Cardiac muscle cell (in vitro differentiated cells and primary cell): ENCODE results near the gene CYP46A1. TPM values are rescaled to one million over a fixed set of nuclear protein-coding genes. Genes with fewer than 3 reads are reported as not detected.

Source experiments
- DNase-seq, 2 donors: peaks; one replicate each; pipeline versions ENCODE4 v3.0.0 to v3.0.0-alpha.2; 2010 to 2017; ENCODE audit warnings: low read depth in 1 of 2, low spot score in 1 of 2
- H3K27ac ChIP-seq: fragments of 200-600 bp; sonication (generic); 2 replicates; pipeline ENCODE4 v1.5.1; 2016
- H3K27me3 ChIP-seq: fragments of 200-600 bp; sonication (generic); 2 replicates; pipeline ENCODE4 v1.6.0; 2016; ENCODE audit warnings: control low read depth
- H3K36me3 ChIP-seq: fragments of 200-600 bp; sonication (generic); 2 replicates; pipeline ENCODE4 v1.5.1; 2016; ENCODE audit warnings: control low read depth
- H3K4me1 ChIP-seq: fragments of 200-600 bp; sonication (generic); 2 replicates; pipeline ENCODE4 v1.8.1; 2017; ENCODE audit warnings: low read depth, mild to moderate bottlenecking, mixed run types
- H3K4me3 ChIP-seq: fragments of 200-600 bp; sonication (generic); 2 replicates; pipeline ENCODE4 v1.5.1; 2016; ENCODE audit warnings: mild to moderate bottlenecking
- H3K9me3 ChIP-seq: fragments of 200-600 bp; sonication (generic); 2 replicates; pipeline ENCODE4 v1.5.1; 2017; ENCODE audit warnings: low read depth, mild to moderate bottlenecking, control low read depth
- polyA plus RNA-seq: library from polyadenylated mRNA; unstranded; fragments of >200 nt; fragmentation: Nextera tagmentation; extraction: Ambion mirVana; gene quantifications from 2 replicates; pipeline ENCODE4 v1.2.1, GENCODE V29; 2016
- total RNA-seq: library from RNA; depleted of rRNA; stranded (reverse); fragments of >200 nt; gene quantifications from 2 replicates; pipeline ENCODE4 v1.2.3, GENCODE V29; 2016
- TF ChIP-seq, protein P1 (sequence below): IDR thresholded peaks from 2 replicates; pipeline ENCODE4 v1.5.1; 2012; ENCODE audit warnings: low read depth, mild to moderate bottlenecking, low read length

Gene CYP46A1
- total and polyA plus RNA-seq, 2 experiments from 2014 or later: 11.1 to 15.0 TPM

DNA sequence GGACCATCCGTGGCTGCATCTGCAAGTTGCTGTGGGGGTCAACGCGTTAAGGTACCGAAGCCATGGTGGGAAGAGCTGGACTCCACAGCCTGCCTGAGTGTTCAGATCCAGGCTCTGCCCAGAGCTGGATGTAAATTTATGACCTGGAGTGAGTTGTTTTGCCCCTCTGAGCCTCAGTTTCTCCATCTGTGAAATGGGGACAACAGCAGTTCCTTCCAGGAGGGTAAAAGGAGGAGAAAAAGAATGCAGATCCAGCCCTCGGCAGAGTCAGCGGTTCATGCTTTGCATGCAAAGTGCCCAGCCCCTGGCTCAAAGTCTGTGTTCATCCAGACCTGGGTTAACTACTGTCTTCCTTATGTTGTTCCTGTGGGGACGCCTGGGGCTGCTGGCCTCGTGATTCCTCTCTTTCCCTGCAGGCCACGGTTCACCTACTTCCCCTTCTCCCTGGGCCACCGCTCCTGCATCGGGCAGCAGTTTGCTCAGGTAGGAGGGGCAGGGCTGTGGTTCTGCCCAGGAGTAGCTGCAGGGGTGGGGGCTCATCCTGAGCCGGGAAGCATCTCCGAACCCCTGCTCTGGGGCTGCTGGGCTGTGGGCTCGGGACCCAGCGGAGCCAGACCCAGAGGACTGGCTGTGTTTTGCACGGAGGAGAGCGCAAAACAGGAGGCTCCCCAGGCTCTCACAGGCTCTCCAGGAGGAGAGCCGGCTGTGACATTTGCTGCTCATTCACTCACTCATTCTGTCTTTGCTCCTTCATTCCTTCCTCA is 41.9 kb downstream of the CYP46A1 start:
- Histone ChIP-seq H3K36me3 (no peaks in the 10 kb centered on the region), H3K9me3 (no peaks in the 10 kb centered on the region), H3K4me3 (no peak overlapping the region), H3K4me1 (peaks cover 3% of the 10 kb centered on the region), H3K27ac (no peak overlapping the region), H3K27me3 (no peaks in the 10 kb centered on the region)
- no peak for DNase-seq
- TF ChIP-seq, protein P1, sequence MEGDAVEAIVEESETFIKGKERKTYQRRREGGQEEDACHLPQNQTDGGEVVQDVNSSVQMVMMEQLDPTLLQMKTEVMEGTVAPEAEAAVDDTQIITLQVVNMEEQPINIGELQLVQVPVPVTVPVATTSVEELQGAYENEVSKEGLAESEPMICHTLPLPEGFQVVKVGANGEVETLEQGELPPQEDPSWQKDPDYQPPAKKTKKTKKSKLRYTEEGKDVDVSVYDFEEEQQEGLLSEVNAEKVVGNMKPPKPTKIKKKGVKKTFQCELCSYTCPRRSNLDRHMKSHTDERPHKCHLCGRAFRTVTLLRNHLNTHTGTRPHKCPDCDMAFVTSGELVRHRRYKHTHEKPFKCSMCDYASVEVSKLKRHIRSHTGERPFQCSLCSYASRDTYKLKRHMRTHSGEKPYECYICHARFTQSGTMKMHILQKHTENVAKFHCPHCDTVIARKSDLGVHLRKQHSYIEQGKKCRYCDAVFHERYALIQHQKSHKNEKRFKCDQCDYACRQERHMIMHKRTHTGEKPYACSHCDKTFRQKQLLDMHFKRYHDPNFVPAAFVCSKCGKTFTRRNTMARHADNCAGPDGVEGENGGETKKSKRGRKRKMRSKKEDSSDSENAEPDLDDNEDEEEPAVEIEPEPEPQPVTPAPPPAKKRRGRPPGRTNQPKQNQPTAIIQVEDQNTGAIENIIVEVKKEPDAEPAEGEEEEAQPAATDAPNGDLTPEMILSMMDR: no peak

- TF ChIP-seq, protein P1: no peak
- H3K4me1 ChIP-seq: peaks cover 6% of the 10 kb centered on the region
- H3K27ac ChIP-seq: no peak overlapping the region
- DNase-seq: no peak
- no peaks in the 10 kb centered on the region for H3K36me3 ChIP-seq
- H3K27me3 ChIP-seq: no peaks in the 10 kb centered on the region
- no peak overlapping the region for H3K4me3 ChIP-seq
- no peaks in the 10 kb centered on the region for H3K9me3 ChIP-seq
Measured at GRCh38 chr14:99726538-99727095, 42.5 kb downstream of the CYP46A1 start.

- Histone ChIP-seq H3K4me1 (peaks cover 6% of the 10 kb centered on the region), H3K9me3 (no peaks in the 10 kb centered on the region), H3K27ac (no peak overlapping the region), H3K4me3 (no peak overlapping the region), H3K36me3 (no peaks in the 10 kb centered on the region), H3K27me3 (peaks cover 5% of the 10 kb centered on the region)
- no peak for DNase-seq
- TF ChIP-seq, protein P1: no peak
Measured at GRCh38 chr14:99727096-99727870, 43.2 kb downstream of the CYP46A1 start.

DNA sequence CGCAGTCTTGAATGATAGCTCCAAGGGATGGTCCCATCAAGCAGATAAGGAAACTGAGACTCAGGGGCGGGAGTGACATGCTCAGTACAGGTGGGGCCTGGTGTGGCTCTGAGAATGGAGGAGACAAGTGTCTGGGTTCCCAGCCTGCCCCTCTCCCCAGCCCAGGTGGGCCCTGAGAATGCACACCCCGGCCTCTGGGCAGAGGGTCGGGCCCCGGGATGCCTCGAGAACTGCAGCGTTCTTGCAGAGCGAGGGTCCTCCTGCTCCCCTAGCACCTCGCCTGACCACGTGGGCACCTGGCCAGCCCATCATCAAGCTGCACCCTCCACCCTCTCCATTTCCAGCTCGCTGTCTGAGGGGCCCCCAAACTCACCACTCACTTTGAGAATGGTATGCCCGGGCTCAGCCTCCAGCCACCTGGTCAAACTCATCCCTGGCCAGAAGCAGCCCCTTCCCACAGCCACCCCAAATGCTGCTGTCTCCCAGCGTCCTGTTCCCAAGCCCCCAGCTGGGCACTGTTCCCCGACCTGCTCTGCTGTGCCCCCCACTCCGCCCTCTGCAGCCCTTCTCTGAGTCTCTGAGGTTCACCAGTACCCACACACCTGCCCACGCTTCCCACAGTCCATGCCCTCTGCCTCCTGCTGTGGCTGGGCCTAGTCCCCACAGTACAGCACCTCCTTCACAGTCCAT is 44.3 kb downstream of the CYP46A1 start:
- DNase-seq: no peak
- H3K27ac ChIP-seq: no peak overlapping the region
- TF ChIP-seq, protein P1: no peak
- peaks cover 5% of the 10 kb centered on the region for H3K27me3 ChIP-seq
- peaks cover 6% of the 10 kb centered on the region for H3K4me1 ChIP-seq
- no peak overlapping the region for H3K4me3 ChIP-seq
- H3K9me3 ChIP-seq: no peaks in the 10 kb centered on the region
- H3K36me3 ChIP-seq: no peaks in the 10 kb centered on the region

- Histone ChIP-seq H3K4me1 (peaks cover 6% of the 10 kb centered on the region), H3K4me3 (no peak overlapping the region), H3K27ac (no peak overlapping the region), H3K9me3 (no peaks in the 10 kb centered on the region), H3K36me3 (no peaks in the 10 kb centered on the region), H3K27me3 (peaks cover 5% of the 10 kb centered on the region)
- TF ChIP-seq, protein P1: no peak
- DNase-seq: no peak
Measured at GRCh38 chr14:99728981-99729451, 44.9 kb downstream of the CYP46A1 start.
